ENCODE data around the gene MCHR2. TPM values are rescaled to one million over a fixed set of nuclear protein-coding genes. Genes with fewer than 3 reads are reported as not detected.

Gene MCHR2
- total RNA-seq, 1 experiment from 2014 or later, result not detected

DNA sequence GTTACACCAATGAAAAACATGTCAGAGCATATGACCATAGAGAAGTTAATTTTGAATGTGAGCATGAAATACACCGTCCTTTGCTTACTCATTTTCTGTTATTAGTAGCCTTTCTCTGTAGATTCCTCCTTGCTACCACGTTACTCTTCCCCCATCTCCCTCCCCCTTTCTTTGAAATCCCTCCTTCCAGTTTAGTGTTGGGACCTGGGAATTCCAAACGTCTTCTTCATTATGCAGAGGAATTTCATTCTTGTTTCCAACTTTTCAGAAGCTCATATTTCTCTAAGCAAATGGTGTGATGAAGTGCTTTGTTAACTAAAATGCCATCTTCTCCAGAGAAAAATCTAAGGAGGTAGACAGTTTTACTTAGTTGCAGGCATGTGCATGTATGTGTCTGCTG, 122.4 kb downstream of the MCHR2 start:
- intact Hi-C loops (cut with micrococcal nuclease; ENCODE audit: unreplicated experiment), result no loop called here
- CTCF ChIA-PET, result no interaction called here
- POLR2A ChIA-PET (ENCODE audit: low non-redundant PET), result no interaction called here

More for the DNA sequence above, 122.4 kb downstream of the MCHR2 start:
- Histone ChIP-seq H3K36me3 (ENCODE audit: insufficient read depth, low read length, poor library complexity, severe bottlenecking) (no peaks in the 10 kb centered on the region), H3K27me3 (replicated peaks; ENCODE audit: insufficient read depth, low read depth, low read length, poor library complexity) (no peaks in the 10 kb centered on the region), H3K4me1 (ENCODE audit: insufficient read depth, low read length, poor library complexity, severe bottlenecking) (no peaks in the 10 kb centered on the region), H3K9me3 (ENCODE audit: low read depth, low read length, poor library complexity, severe bottlenecking) (no peaks in the 10 kb centered on the region), H3K4me3 (ENCODE audit: low read depth, low read length, poor library complexity, severe bottlenecking) (no peak overlapping the region), H3K27ac (ENCODE audit: low read depth, low read length, poor library complexity, severe bottlenecking) (no peak overlapping the region)
- no TSS peak for BruUV-seq (replicated peaks)
- TF ChIP-seq CTCF (conservative IDR thresholded peaks at IDR 0.05; ENCODE audit: low read depth, low read length) (no peak), EZH2 (IDR thresholded peaks at IDR 0.05; ENCODE audit: borderline replicate concordance, low read depth, low read length, poor library complexity, severe bottlenecking) (no peak)
- DNase-seq (ENCODE audit: low spot score), result no peak

All from A673 (cell line).